ENCODE measurements around the gene VAV2.
"Not testable (repeated sequence)": the region's sequence is repeated elsewhere in the genome, so short reads cannot be mapped to it uniquely, and the experiment has no call there.

The VAV2 gene

DNA sequence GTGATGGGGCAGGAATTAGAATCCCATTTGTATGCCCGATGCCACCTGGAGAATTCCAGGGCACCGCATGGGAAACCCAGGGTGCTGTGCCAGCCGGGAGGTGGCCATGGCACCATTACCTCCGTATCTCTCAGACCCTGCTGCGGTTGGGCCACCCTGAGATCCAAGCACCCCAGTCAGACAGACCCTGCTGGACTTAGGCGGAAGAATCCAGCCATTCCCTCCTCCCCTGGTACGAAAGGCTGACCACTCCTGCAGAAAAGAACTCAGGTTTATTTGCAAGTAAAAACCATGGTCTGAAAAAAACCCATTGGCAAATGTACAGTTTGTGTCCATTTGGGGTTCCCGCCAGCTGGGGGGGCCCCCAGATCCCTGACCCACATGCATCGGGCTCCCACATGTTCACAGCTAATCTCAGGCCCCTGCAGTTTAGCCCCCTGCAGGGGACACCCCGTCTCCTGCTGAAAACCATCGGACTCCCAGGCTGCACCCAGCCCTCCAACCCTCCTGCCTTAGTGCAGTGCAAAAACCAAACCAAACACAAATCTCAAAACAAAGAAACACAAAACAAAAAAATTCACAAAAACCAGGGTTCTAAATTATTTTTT is 230.4 kb downstream of the VAV2 start:
- DNase-seq = no peak

DNA sequence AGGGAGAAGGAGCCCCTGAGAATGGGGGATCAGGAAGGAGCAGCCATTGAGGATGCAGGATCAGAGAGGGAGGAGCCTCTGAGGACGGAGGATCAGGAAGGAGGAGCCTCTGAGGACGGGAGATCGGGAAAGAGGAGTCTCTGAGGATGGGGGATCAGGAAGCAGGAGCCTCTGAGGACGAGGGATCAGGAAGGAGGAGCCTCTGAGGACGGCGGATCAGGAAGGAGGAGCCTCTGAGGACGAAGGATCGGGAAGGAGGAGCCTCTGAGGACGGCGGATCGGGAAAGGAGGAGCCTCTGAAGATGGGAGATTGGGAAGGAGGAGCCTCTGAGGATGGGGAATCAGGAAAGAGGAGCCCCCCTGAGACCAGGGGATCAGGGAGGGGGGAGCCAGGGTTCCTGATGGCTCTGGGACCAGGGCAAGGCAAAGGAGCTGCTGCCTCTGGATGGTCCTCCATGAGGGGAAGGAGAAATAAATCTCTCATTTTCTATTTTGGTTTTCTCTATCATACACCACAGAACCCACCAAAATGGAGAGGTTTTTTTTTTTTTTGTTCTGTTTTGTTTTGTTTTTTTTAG is 231.3 kb downstream of the VAV2 start:
- DNase-seq = no peak

DNA sequence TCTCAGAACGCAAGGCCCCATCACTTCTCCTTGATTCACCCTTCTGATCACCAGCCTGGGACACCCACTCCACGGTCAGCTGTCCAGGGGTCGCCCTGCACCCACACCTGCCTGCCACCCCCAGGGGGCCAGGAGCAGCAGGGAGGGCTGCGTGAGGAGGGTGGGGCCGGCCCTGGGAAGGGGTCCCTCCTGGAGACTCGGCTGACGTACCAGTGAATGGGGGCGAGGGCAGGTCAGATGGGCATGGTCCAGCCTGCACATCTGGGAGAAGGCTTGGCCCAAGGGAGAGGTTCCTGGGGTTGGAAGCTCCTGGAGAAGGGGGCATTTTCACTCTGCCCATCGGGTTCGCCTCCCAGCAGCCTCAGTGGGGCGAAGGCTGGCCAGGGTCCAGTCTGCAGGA is 232.2 kb downstream of the VAV2 start:
- no peak for DNase-seq

DNA sequence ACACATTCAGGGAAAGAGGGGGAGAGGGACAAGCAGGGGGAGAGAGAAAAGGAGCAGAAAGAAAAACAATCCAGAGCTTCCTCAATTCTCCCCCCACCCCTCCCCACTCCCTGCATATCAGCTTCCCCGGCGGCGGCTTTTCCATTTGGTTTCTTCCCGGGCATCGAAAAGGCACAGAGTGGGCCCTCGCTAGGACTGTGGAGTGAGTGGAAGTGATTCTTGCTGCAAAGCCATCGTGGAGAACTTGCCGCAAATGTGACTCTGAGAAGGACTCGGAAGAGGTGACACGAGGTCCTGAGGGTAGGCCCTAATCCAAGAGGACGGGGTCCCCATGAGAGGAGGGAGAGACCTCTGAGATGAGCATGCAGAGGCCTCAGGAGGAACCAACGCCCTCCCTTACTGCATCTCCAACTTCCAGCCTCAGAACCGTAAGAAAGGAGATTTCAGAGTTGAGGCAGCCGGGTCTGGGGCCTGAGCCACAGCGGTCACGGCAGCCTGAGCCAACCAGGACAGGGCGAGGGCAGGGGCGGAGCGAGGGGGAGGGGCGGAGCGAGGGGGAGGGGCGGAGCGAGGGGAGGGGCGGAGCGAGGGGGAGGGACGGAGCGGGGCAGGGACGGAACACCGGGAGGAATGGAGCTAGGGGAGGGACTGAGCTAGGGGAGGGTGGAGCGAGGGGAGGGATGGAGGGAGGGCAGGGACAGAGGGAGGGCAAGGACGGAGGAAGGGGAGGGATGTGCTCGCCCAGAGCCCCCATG is 232.8 kb downstream of the VAV2 start:
- DNase-seq = no peak

DNA sequence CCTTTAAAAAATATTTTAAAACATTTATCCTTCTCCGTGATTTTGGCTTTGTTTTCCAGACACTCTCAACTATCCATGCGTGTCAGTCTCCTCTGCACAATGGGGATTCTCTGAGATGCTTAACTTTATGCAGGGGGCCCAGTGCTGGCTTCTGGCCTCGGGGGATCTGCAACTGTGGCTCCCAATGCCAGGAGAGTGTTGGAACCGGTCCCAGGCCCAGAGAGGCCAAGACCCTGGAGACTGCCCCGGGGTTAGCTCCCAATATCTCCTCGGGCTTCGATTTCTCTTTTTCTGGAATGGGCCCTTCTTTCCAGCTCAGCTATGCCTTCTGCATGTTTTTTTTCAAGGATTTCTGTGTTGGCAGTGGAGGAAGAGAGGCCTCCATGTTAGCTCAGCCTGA is 233.9 kb downstream of the VAV2 start:
- DNase-seq = no peak

DNA sequence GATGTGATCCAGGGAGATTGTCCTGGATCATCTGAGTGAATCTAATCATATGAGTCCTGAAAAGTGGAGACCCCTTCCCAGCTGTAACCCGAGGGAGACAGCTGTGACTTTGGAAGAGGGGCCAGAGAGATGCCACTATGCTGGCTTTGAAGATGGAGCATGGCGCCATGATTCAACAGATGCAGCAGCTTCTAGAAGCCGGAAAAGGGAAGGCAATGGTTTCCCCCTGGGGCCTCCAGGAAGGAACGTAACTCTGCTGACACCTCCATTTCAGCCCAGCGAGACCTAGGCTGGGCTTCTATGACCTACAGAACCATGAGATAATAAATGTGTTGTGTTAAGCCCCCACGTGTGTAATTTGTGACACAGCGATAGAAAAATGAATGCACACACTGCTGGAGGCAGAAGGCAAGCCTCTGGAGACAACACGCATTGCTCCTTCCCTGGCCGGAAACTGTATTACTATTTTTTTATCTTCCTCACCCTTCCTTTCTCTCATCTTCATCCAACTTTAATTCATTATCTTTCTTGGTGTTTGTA is 237.4 kb downstream of the VAV2 start:
- DNase-seq = no peak

DNA sequence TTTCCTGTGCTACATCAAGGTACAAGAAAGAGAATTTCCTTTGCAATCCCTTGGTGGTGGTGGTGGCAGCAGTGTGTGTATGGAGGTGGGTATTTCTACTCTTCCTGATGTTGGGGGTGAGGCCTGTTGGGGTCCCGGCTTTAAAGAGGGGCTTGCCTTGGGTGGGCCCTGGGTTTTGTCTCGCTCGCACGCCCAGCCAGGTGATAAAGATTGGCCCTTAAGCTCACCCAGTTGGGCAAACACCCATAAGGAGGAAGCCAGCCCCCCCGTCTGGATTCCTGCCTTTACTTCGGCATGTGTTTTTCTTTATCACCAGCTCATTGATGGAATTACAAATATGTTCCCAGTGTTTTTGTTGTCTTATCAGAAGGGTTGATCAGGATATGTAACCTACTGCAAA is 237.9 kb downstream of the VAV2 start:
- DNase-seq = no peak

DNA sequence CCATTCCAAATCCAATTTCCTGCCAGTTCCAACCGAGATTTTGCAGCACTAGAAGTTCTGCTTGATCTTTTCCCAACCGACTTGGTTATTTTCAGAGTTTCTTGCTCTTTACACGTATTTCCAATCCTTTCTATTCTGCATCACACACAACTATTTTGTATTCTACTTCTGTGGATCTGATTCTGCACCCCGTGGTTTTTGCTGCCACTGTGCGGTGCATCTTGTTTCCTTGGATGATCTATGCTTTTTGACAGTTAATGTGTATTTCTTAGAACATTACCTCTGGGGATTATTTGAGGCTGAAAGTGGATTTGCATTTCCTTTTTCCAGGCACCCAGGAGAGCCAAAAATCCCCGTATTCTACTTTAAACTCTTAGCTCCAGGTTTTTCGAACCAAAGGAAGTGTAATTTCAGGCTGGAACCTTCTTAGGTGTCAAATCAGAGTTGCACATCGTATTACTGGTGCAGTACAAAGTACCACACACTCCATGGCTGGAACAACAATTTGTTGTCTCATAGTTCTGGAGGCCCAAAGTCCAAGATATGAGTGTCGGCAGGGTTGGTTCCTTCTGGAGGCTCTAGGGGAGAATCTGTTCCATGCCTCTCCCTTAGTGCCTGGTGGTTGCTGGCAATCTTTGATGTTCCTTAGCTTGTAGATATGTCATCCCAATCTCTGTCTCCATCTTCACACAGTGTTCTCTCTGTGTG is 239.2 kb downstream of the VAV2 start:
- DNase-seq = no peak

DNA sequence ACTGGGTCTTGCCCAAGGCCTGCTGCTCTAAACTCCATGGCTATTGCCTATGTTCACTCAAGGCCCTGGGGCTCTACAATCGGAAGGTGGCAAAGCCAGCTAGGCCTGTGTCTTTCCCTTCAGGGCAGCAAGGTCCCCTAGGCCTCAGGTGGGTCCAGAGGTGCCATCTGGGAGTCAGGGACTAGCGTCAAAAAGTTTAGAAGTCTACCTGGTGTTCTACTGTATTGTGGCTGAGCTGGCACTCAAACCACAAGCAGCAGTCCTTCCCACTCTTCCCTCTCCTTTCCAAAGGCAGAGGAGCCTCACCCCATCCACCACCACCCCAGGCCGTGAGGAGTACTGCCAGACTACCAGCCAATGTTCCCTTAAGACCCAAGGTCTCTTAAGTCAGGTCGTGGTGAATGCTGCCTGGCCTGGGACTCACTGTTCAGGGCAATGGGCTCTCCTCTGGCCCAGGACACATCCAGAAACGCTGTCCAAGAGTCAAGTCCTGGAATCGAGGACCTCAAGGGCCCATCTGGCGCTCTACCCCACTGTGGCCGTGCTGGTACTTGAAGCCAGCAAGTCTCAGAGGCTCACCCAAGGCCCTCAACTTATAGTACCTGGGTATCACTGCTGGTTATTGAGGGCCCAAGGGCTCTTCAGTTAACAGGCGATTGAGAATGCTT is 241.0 kb downstream of the VAV2 start:
- no peak for DNase-seq

DNA sequence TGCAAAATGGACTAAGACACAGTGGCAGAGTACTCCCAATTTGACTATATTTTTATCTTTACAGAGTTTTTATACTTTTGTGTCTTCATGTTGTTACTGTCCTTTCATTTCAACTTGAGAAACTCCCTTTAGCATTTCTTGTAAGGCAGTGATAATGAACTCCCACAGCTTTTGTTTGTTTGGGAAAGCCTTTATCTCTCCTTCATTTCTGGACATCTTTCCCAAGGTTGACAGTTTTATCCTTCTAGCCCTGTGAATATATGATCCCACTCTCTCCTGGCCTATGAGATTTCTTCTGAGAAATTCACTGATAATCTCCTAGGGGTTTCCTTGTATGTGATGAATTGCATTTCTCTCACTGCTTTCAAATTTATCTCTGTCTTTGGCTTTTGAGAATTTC is 244.8 kb downstream of the VAV2 start:
- DNase-seq = no peak

DNA sequence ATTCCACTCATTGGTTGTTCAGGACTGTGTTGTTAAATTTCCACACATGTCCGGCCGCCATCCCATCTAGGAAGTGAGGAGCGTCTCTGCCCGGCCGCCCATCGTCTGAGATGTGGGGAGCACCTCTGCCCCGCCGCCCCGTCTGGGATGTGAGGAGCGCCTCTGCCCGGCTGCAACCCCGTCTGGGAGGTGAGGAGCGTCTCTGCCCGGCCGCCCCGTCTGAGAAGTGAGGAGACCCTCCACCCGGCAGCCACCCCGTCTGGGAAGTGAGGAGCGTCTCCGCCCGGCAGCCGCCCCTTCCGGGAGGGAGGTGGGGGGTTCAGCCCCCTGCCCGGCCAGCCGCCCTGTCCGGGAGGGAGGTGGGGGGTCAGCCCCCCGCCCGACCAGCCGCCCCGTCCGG is 247.6 kb downstream of the VAV2 start:
- DNase-seq = not testable (repeated sequence)

DNA sequence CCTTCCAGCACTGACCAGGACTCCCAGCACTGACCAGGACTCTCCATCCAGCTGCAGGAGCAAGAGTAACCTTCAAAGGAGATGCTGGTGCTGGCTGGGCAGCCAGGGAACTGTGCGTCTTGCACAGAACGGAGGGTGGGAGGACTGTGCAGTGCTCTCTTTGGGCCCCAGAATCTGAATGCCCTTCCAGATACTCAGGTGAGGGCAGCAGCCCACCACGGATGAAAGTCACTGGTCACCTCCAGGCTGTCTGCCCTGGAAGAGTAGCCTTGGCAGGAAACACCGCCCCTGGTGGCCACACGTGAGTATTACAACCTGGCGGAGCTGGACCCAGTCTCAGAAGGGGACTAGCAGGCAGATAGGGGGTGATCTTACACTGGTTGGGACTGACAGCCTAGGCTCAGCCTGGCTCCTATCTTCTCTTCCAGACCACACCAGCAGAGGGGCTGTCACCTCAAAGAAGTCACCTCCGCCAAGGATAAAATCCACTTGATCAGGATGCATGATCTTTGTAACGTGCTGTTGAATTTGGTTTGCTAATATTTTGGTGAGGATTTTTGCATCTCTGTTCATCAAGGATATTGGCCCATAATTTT is 249.2 kb downstream of the VAV2 start:
- peak; percentile 81 for DNase-seq

DNA sequence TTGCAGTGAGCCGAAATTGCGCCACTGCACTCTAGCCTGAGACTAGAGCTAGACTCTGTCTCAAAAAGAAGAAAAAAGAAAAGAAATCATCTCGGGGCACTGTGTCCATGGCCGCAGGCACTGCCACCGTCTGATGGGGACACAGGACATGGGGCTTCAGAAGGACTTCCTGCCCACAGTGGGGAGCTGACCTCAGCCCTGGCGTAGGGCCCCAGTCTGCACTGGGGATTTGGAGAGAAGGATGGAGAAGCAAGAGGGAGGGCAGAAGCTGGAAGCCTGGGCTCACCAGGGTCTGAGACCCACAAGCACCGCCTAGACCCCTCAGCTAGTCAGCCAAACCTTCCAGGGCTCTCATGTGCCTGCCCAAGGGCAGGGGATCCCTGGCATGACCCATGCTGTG is 249.9 kb downstream of the VAV2 start:
- no peak for DNase-seq

DNA sequence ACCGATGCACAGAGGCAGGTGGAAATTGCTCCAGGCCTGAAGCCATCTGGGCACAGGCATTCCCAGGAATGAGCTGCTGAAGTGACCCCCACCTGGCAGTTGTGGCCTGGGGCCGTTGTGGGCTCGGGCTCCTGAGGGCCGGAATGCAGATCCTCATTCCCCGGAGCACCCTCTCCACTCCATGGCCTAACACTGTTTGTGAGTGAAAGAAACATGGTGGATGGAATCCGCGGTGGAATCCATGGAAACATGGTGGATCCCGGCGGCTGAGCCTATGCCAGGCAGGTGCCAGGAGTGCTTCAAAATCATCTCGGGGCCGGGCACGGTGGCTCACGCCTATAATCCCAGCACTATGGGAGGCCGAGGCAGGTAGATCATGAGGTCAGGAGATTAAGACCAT is 250.4 kb downstream of the VAV2 start:
- no peak for DNase-seq

DNA sequence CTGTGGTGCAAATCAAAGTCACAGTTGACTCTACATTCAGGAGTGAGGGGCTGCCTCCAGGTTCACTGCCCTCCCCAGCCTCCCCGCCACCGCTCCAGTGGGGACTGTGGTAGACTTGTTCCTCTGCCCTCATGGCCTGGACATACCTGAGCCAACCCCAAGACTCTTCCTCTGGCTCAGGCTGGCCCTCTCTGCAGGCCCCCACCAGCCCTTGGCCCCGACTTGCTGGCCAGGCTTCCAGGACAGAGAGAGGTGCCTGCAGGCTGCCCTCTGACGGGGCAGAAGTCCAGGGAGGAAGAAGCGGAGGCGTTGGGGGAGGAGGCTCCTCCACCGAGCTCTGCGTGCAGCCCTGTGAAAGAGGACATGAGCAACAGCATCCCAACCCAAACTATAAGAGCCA is 251.2 kb downstream of the VAV2 start:
- DNase-seq = no peak

DNA sequence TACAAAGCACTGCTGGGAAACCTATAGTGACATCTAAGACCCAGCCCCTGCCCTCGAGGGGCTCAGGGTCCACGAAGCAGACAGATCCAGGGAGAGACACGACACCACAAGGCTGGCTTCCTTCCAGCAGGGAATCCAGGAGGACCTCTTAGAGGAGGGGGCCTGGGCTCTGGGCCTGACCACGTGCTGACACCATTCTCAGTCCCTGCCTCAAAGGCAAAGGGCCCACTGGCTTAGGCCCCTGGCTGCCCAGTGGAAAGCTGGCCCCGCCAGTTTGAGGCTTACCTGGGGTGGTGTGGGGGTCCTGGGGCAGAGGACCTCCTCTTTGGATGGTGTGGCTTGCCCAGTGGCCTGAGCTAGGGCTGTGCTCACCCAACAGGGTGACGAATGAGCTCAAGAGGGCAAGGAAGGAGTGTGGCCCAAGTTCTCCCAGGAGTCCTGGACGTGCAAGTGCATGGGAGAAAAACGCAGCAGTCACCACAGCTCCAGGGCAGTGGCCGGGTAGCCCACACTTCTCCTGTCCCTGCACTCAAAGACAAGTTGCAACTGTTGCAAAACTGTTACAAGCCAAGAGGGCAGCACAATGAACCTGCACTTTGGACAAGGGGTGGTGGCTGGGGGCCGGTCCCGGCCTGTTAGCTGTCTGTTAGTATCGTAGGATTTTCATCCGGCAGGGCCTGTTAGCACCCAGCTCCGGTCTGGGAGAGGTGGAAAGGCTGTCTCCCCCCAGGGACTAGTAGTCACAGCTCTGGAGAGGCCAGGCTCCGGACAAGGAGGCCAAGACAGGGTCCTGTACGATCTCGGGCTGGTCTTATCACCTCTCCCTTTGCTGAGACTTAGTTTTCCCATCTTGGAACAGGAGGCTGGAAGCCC is 252.5 kb downstream of the VAV2 start:
- DNase-seq = no peak

DNA sequence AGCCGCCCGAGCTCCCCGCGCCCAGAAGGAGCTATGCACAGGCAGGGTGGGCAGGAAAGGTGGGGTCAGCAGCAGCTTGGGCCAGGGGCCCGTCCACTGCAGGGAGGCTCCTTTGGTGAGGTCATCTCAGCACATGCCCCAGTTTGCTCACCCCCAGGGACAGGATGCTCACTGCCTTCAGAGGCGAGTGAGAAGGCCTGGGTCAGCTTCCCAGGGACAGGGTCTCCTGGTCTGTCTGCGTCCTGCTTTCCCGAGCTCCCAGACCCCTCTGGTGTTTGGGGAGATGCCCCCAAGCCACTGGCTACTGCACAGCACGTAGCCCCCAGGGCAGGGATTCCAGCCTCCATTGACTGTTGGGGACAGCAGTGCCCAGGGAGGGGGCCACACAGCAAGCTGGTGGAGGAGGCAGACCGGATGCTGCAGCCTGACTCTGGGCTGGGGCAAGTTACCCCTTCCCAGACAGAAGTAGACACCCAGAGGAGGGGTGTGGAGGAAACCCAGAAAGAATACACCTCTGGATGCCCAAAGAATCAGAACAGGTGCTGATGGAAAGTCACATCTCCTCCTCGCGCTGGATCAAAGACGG is 253.4 kb downstream of the VAV2 start:
- DNase-seq = no peak

DNA sequence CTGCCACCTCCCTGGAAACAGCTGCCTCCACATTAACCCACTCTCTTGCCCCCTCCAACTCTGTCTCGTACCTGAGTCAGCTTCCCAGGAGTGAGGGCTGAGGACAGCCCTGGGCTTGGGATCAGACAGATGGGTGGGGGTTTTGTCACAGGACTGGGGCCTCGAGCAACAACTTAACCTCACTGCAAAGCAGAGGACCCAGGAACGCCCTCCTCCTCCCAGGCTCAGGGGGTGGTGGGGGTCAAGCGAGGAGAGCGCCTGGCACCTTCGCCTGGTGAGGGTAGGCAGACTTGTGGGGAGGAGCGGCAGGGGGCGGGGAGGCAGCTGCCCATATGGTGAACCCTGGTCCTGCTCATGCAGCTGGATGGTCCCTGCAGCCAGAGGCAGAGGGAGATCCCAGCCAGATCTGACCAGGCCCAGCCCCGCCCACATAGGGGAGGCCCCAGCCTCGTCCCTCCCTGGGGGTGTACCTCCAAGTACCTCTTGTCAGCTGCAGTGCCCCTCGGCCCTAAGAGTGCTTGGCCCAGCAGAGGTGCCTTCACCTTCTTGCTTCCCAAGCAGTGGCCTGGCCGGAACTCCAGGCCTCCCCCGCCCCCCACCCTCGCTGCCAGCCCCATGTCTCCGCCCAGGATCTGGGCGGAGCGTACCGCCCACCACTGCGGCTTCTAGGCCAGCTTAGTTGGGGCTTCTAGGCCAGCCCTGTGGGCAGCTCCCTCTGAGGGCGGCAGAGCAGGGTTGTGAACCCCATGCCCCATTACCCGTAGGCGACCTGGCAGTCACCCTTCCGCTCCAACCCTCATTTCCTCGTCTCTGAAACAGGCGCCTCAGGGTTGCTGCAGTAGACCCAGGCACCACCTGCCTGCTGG is 254.1 kb downstream of the VAV2 start, which contains the start of gene SARDH:
Gene SARDH, minus strand, starts transcription at position 579 of the 866 bp plus-strand sequence. CDS start 4,179 bp downstream, outside the sequence.
- peak; percentile 38 for DNase-seq

DNA sequence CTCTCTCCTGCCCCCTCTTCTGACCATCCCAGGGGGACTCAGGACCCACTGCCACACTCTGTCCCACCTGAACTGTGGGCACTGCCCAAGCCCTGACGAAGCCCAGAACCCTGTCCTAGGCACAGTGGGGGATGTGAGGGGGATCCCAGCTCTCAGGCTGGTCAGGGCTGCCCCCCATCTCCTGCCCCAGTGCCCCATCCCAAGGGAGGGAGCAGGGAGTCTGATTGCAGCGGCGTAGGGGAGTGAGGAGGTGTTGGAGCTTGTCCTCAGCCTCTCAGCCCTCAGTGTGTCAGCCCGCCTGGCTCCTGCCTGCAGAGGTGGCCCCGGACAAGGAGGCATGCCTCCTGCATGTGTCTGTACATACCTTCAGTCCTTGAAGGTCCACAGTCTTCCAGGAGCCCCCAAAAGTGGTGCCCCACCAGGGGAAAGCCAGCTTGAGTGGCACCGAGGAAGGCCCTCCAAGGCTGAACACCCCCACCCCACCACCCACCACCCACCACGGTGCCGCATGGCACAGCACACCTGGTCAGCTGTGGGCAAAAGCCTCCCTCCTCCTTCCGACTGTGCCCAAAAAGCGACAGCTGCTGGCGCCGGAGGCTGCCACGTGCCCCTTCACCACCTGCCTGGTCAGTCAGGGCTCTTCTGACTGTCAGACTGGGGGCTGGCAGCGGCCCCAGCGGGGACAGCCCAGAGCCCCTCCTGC is 254.9 kb downstream of the VAV2 start:
- DNase-seq = peak; percentile 67
